GM21515 (cell line): Measurements from ENCODE around the gene TMEM150B.

ENCODE experiments used
- ATAC-seq: cut with Tn5 transposase; IDR thresholded peaks from one replicate; pipeline ENCODE4 v1.9.1; 2021; ENCODE audit not compliant: unreplicated experiment

Gene TMEM150B

DNA sequence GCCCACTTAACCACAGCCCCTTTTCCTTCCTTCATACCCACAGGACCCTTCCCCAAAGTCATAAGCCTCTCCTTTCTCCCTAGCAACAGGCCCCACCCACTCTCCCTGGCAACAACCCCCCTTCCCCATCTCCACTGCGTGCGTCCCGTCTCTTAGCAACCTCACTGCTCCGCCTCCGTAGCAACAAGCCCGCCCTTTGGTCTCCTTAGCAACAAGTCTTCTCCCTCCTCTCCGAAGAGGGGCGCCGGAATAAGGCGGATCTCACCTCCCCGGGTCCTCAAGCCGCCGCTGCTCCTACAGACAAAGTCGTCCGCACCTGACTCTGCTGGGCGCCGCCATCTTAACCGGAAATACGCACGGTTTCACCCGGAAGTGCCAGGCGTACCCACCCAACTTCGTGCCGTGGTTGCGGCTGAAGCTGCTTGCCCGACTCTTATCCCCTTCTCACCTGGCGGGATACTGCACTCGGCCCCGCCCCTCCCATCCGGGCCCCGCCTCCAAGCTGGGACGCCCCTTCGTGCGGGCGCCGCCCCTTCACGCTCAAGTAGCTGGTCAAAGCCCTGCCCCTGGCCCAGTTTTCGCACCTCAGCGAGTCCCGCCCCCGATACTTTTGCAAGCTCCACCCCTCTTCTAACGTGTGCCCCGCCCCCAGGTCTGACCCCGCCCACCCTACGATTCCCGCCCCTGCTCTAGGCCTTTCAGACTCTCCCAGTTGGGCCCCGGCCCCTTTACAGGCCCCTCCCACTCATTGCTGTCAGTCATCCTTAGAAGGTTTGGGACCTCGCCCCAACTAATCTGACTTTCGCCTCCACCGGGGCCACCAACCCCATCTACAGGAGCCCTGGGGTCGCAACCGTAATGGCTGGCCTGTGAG lies 45.1 kb downstream of the TMEM150B start, which contains the start of gene HSPBP1:
HSPBP1 (minus strand) TSS at position 341 of the 874 bp plus-strand sequence. CDS start 502 bp downstream, outside the sequence.
- peak; percentile 57 for ATAC-seq

DNA sequence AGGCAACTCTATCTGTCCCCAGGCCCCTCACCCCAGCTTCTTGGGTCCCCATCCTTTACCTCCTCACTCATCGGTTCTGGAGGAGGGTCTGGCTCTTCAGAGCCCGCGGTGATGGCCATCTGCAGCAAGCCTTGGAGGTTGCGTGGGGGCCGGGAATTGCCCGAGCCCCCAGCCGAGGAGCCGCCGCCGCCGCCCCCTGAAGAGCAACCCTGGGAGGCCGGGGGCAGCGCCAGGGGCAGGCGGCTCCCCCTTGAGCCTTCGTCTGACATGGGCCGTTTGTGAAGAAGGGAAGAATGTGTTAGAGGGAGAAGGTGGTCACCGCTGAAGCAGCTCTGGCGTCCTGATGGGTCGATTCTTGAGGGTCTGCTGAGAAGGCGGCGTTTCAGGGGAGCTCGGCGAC lies 45.8 kb downstream of the TMEM150B start:
- ATAC-seq = no peak

DNA sequence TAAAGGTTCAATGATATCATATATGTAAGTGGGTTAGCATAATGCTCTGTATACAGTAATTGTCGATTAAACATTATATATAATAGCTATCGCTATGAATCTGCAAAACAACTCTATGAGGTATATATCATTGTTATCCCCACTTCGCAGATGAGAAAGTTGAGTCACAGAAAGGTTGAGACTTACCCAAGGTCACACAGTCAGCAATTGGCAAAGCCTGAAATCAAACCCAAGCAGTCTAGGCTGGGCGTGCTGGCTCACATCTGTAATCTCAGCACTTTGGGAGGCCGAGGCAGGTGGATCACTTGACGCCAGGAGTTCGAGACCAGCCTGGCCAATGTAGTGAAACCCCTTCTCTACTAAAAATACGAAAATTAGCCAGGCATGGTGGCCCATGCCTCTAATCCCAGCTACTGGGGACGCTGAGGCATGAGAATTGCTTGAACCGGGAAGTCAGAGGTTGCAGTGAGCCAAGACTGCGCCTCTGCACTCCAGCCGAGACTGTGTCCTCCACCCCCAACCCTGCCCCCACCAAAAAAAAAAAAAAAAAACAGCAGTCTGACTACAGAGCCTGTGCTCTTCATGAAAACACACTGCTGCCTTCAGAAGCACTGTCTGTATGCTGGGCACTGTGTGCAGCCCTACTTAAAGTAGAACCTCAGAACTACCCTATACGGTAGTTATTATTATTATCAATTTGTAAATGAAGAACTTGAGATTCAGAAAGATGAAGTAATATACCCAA lies 46.6 kb downstream of the TMEM150B start:
- no peak for ATAC-seq

DNA sequence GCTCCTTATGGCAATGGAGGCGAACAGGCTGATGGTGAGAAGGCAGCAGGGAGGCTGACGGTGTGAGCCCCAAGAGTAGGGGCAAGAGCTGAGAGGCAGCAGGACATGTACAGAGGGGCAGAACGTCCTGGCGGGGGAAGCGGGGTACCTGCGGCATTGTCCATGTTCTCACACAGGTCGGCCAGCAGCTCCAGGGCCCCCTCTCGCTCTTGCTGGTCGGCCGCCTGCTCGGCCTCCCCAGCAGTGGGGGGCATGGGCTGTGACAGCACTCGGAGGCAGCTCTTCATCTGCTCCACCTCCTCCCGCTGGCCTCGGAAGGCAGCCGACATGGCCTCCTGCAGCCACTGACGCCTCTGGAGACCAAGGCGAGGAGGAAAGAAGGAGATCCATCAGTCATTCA lies 47.6 kb downstream of the TMEM150B start:
- ATAC-seq = no peak

DNA sequence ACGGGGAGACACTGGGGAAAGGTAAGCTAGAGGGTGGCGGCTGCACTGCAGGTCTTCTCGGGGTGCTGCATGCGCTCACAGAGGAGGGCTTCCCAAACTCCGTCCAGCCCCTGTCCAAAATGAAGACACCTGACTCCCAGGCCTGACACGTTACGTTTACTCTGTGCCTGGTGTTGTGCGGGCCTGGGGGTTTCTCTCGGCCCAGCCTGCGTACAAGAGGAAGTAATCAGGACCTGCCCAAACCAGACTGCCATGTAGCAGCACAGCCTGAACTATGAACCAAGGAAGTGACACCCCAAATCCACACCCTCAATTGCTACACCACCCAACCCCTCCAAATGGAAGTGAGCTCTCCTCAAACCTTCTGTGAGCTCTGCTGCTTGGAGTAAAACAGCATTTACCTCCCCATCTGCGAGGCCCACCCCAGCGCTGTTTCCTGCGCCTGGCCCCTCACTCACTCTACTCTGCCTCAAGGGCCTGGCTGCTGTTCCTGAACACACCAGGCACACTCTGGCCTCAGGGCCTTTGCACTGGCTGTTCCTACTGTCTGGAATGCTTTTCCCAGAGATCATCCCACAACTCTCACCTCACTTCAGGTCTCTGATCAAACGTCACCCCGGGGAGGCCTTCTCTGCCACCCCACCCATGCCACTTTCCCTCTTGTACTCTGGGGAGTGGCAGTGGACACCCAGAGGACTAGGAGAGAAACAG lies 48.3 kb downstream of the TMEM150B start:
- peak; percentile 3 for ATAC-seq

DNA sequence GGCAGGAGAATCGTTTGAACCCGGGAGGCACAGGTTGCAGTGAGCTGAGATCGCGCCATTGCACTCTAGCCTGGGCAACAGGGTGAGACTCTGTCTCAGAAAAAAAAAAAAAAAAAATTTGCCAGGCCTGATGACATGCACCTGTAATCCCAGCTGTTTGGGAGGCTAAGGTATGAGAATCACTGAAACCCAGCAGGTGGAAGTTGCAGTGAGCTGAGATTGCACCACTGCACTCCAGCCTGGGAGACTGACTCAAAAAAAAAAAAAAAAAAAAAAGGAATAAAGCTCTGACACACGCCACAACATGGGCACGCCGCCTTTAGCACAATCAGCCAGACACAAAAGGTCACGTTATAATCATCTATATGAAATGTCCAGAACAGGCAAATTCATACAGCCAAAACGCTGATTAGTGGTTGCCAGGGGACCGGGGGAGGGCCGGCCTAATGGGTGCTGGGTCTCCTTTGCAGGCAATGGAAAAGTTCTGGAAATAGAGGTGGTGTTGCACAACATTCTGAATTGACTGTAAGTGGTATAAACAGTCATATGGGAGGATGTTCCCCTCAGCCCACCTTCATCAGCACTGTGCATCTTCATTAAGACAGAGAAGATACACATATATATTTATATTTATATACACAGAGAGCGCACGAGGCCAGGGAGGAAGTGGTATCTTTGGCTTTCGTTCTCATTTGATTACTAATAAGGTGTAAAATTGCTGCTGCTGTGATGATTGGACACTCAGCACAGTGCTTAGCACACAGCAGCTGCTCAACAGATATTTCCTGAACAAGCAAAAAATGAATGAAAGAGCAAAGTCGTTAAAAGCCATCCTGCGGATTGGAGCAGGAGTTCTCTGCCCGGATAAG lies 49.1 kb downstream of the TMEM150B start:
- ATAC-seq = peak; percentile 36

DNA sequence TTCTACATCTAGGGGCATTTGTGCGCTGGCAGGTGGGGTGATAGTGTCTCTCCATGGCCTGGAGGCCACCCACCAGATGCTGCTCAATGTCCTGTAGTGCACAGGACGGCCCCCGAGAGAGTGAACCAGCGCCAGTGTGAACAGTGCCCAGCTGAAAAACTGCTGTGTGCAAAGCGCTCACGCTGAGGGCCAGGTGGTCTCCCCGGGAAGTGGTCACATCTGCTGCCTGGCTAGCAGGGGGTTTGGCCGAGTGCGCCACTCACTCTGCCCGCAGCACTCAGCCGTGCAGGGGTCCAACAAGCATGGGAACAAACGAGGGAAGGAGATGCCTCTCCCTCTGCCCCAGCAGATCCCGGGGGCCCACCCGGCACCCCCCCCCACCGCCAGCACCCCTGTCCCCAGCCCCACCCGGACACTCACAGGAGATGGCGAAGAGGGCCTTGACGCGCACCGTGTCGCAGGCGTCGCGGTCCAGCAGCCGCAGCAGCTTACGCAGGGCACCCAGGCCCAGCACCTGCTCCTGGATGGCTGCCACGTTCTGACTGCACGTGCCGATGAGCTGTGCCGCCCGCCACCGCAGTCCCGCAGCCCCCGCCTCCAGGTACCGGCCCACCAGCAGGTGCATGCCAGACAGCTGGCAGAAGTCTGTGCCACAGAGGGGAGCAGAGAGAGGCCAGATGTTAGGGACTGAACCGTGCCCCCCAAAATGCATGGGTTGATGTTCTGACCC lies 51.0 kb downstream of the TMEM150B start:
- no peak for ATAC-seq

DNA sequence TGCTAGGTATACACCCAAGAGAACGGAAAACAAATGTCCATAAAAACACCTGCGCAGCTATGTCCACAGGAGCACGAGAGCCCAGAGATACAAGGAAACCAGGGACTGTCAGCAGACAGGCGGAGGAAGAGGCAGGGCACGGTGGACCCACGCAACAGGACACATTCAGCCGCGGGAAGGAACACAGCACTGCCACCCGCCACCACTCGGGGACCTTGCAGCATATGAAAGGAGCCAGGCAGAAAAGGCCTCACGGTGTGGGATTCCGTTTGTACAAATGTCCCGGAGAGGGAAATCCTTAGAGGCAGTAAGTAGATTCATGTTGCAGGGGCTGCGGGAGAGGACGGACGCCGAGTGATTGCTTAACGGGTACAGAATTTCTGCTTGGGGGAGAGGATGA lies 53.0 kb downstream of the TMEM150B start:
- ATAC-seq = no peak

DNA sequence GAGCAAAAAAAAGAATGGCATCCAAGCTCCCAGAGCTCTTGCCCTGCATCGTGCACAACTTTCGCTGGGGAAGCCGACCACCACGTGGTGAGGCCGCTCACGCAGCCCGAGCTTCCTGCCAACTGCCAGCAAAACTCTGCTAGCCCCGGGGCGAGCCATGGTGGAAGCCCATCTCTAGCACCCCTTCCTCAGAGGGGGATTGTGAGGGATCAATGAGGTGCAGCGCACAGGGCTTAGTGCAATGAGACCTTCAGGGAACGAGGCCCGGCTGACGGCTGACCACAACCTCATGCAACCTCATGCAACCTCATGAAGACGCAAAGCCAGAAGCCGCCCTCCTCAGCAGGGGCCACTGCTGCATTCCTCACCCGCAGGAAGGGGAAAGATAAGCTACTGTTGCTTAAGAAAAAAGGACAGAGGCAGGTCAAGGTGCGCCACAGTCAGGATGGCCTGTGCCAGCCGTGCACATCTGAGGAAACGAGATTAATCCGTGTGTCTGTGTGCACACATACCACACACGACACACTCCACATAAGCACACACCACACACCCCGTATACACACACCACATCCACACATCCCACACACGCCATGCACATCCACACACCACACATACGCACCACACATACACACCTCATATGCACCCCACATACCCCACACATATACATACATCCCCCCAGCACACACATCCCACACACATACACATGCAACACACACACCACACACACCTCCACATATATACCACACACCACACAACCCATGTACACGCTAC lies 54.8 kb downstream of the TMEM150B start:
- ATAC-seq = no peak

DNA sequence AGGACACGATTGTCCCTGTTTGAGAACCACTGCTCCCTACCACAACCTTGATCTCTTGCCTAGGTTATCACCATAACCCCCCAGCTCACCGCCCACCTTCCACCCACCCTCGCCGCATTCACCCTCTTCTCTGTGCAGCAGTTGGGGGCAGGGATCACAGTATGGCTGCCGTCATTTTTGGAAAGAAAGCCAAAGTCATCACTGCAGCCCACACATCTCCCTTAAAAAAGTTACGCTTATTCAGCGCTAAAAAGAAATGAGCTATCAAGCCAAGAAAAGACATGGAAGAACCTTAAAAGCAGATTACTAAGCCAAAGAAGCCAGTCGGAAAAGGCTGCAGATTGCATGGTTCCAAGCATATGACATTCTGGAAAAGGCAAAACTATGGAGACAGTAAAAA lies 55.8 kb downstream of the TMEM150B start:
- no peak for ATAC-seq

DNA sequence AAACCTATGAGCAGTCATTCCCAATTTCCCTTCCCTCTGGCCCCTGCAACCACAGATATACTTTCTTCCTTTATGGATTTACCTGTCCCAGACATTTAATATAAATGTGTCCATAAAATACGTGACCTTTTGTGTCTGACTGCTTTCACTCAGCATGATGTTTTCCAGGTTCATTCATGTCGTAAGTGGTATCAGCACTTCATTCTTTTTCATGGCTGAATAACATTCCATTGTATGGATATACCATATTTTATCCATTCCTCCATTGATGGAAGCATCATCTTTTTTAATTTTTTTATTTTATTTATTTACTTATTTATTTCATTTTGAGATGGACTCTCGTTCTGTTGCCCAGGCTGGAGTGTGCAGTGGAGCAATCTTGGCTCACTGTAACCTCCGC lies 58.3 kb downstream of the TMEM150B start:
- ATAC-seq = no peak

DNA sequence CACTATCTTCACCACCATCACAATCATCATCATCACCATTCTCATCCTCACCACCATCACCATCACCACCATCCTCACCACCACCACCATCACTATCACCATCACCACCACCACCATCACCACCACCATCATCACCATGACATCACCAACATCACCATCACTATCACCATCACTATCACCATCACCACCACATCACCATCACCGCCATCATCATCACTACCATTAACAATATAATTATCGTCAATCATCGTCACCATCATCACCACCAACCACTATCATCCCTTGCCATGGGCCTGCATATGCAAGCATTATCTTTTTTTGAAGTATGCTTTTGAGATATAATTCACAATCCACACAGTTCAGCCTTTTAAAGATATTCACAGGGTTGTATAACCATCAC lies 58.7 kb downstream of the TMEM150B start:
- ATAC-seq = no peak

DNA sequence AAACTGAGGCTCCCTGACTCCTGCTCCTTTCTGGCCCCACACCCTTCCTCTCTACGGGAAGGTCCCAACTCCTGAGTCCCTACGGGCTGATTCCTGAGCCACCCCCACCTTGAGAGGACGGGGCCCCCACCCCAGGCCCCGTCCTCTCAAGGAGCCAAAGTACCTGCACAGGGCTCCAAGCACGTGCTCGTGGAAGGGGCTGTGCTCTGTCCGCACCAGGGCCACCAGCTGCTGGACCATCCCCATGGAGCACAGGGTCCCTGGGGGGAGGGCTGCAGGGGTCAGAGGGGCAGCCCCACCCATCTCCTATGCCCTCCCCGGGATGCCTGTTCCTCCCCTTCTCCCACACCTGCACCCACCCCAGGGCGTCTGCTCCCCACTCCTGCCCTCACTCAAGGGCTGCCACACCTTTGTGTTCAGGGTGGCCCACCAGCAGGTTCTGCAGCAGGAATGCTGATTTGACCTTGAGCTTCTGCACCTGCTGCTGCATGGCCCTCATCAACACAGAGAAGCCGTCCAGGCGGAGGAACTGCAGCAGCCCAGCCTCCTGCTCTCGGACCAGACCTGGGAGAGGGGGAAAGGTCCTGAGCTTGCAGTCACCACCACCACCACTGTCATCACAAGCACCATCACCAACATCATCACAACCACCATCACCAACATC lies 59.3 kb downstream of the TMEM150B start:
- ATAC-seq = no peak

DNA sequence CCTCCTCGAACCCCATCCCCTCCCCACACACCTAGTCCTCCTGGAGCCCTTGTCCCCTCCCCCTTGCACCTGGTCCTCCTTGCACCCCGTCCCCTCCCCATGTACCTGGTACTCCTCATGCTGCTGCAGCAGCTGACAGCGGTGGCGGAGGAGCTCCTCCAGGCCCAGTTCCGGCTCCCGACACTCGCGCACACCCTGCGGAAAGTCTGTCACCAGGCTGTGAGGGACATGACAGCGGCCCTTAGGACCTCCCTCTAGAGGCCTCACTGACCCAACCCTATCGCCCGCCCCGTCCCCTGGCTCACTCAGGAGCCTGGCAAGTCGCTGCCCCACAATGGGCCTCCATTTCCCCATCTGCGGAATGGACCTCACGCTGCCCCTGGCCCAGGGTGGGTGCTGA lies 60.0 kb downstream of the TMEM150B start:
- no peak for ATAC-seq

DNA sequence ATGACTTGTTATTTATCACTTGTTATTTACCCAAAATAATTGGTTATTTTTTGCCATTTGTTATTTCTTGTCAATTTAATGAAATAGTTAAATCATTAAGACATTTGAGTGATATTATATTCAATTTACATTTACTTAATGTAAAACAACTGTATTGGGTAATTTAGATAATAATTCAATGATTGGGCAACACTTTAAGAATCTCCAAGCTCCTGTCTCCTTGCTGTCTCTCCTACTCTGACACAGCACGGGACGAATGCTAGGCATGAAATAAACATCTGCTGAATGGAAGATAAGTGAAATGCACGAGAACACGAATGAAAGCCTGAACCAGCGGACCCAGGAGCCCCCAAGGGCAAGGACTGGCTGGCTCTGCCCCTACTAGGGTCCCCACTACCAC lies 60.6 kb downstream of the TMEM150B start:
- ATAC-seq = no peak
